Osteocyte (in vitro differentiated cells): ENCODE results near the gene PANX1. TPM values are rescaled to one million over a fixed set of nuclear protein-coding genes. Genes with fewer than 3 reads are reported as not detected.

Source experiments
- DNase-seq: peaks from one replicate; pipeline ENCODE4 v3.0.0; 2021; ENCODE audit warnings: mixed read lengths; ENCODE audit not compliant: unreplicated experiment; ENCODE audit errors: extremely low spot score
- H3K27ac Mint-ChIP-seq: one replicate; pipeline ENCODE4 v1.8.0; 2021; ENCODE audit warnings: mild to moderate bottlenecking, mixed read lengths; ENCODE audit not compliant: unreplicated experiment
- H3K27me3 Mint-ChIP-seq: one replicate; pipeline ENCODE4 v1.8.0; 2021; ENCODE audit warnings: mixed read lengths; ENCODE audit not compliant: unreplicated experiment
- H3K36me3 Mint-ChIP-seq: one replicate; pipeline ENCODE4 v1.8.0; 2021; ENCODE audit warnings: mixed read lengths; ENCODE audit not compliant: unreplicated experiment
- H3K4me1 Mint-ChIP-seq: one replicate; pipeline ENCODE4 v1.8.0; 2021; ENCODE audit warnings: mixed read lengths; ENCODE audit not compliant: unreplicated experiment
- H3K4me3 Mint-ChIP-seq: one replicate; pipeline ENCODE4 v1.8.0; 2021; ENCODE audit warnings: mild to moderate bottlenecking, moderate library complexity, mixed read lengths; ENCODE audit not compliant: unreplicated experiment
- H3K9me3 Mint-ChIP-seq: one replicate; pipeline ENCODE4 v1.8.0; 2021; ENCODE audit warnings: mixed read lengths; ENCODE audit not compliant: unreplicated experiment
- CTCF ChIP-seq: fragments of 200-600 bp; sonication (generic); IDR thresholded peaks from 2 replicates; pipeline ENCODE4 v1.5.0; 2021; ENCODE audit warnings: antibody characterized with exemption, mild to moderate bottlenecking, moderate library complexity
- total RNA-seq: library from RNA; stranded (reverse); gene quantifications from 2 replicates; pipeline ENCODE4 v1.2.1, GENCODE V29; 2021

Gene PANX1
- total RNA-seq, 1 donor from 2014 or later: 24.9 TPM

- Mint-ChIP-seq H3K4me3 (no peak overlapping the region), H3K27me3 (no peaks in the 10 kb centered on the region), H3K36me3 (no peaks in the 10 kb centered on the region), H3K4me1 (peaks cover 43% of the 10 kb centered on the region), H3K9me3 (no peaks in the 10 kb centered on the region), H3K27ac (no peak overlapping the region)
- DNase-seq: no peak
- no peak for TF ChIP-seq CTCF
Observed at GRCh38 chr11:94140154-94140655, 11.6 kb downstream of the PANX1 start.

GRCh38 chr11:94141511-94142307 lies 13.1 kb downstream of the PANX1 start:
- no peaks in the 10 kb centered on the region for H3K9me3 Mint-ChIP-seq
- no peaks in the 10 kb centered on the region for H3K36me3 Mint-ChIP-seq
- no peak overlapping the region for H3K4me3 Mint-ChIP-seq
- no peak for DNase-seq
- no peak overlapping the region for H3K27ac Mint-ChIP-seq
- TF ChIP-seq CTCF: no peak
- H3K27me3 Mint-ChIP-seq: no peaks in the 10 kb centered on the region
- H3K4me1 Mint-ChIP-seq: peaks cover 38% of the 10 kb centered on the region

- Mint-ChIP-seq H3K36me3 (no peaks in the 10 kb centered on the region), H3K27ac (no peak overlapping the region), H3K9me3 (no peaks in the 10 kb centered on the region), H3K27me3 (no peaks in the 10 kb centered on the region), H3K4me3 (no peak overlapping the region), H3K4me1 (peaks cover 37% of the 10 kb centered on the region)
- no peak for DNase-seq
- TF ChIP-seq CTCF: no peak
Observed at GRCh38 chr11:94142308-94143281, 14.0 kb downstream of the PANX1 start.

- H3K9me3 Mint-ChIP-seq: no peaks in the 10 kb centered on the region
Observed at GRCh38 chr11:94144216-94144615, 15.6 kb downstream of the PANX1 start.

More at GRCh38 chr11:94144216-94144615, 15.6 kb downstream of the PANX1 start:
- Mint-ChIP-seq H3K4me3 (no peak overlapping the region), H3K27ac (no peak overlapping the region), H3K27me3 (no peaks in the 10 kb centered on the region), H3K36me3 (no peaks in the 10 kb centered on the region), H3K4me1 (peaks cover 53% of the 10 kb centered on the region)
- TF ChIP-seq CTCF: no peak
- no peak for DNase-seq
